Memory B cell (primary cell): ENCODE results near the gene PDCD4.

Source experiments
- ATAC-seq: fragments of 150-1000 bp; cut with Tn5 transposase; 2 replicates; pipeline ENCODE4 v1.10.0; 2021; ENCODE audit warnings: low read depth, mild to moderate bottlenecking, moderate library complexity
- DNase-seq, 2 donors: peaks; one replicate each; pipeline ENCODE4 v3.0.0; 2022; ENCODE audit warnings: low spot score in 2 of 2
- H3K27ac Mint-ChIP-seq: one replicate; pipeline ENCODE4 v1.8.0; 2022; ENCODE audit warnings: mild to moderate bottlenecking, moderate library complexity, mixed read lengths
- H3K27me3 Mint-ChIP-seq: one replicate; pipeline ENCODE4 v1.8.0; 2022; ENCODE audit warnings: mixed read lengths
- H3K36me3 Mint-ChIP-seq: one replicate; pipeline ENCODE4 v1.8.0; 2022; ENCODE audit warnings: mild to moderate bottlenecking, mixed read lengths
- H3K4me1 Mint-ChIP-seq: one replicate; pipeline ENCODE4 v1.8.0; 2022; ENCODE audit warnings: mixed read lengths
- H3K4me3 Mint-ChIP-seq: one replicate; pipeline ENCODE4 v1.8.0; 2022; ENCODE audit warnings: mild to moderate bottlenecking, moderate library complexity, mixed read lengths
- H3K9me3 Mint-ChIP-seq: one replicate; pipeline ENCODE4 v1.8.0; 2022; ENCODE audit warnings: mixed read lengths

Gene PDCD4

DNA sequence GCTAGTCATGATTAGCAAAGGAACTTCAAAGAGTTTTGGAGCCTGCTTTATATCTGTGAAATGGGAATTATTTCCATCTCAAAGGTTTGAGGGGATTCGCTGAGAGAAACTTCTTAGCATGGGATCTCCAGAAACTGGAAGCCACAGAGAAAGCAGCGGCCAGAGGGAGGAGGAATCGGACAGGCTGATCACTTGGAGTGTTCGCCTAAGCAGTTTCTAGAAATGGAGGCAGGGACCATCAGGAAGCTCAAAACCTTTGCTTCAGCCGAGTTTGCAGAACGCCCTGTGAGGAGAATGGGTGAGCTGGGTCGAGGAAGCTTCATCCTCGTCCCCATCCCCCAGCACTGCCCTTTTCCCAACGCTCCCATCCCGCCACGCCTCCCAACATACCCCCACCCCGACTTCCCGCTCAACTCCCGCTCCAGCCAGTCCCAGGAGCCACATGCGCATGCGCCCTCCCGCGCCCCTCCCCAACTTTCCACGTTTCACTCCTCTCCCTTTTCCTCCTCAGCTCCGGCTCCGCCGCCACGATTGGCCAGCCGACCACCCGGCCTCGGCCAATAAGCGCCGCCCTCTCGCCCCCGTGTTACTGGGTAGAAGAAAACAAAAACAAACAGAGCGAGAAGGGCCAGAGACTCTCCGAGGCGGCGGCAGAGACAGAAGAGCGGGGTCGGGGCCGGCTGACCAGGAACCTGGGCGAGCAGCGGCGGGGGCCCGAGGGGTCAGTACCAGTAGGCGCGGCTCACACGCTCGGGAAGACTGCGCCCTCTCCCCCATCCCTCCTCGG is at the start of gene PDCD4:
Gene PDCD4 (plus strand): TSS at position 631 of the 787 bp plus-strand sequence. CDS start 4,100 bp downstream, outside the sequence.
- no peaks in the 10 kb centered on the region for H3K9me3 Mint-ChIP-seq
- ATAC-seq: peak; percentile 69
- H3K36me3 Mint-ChIP-seq: peaks cover 2% of the 10 kb centered on the region
- peak within 1 kb of the TSS; percentile 91 for H3K4me3 Mint-ChIP-seq
- peak within 1 kb of the TSS; percentile 100 for H3K27ac Mint-ChIP-seq
- peak; percentile 85 to 86 for DNase-seq
- no peaks in the 10 kb centered on the region for H3K27me3 Mint-ChIP-seq
- peaks cover 30% of the 10 kb centered on the region for H3K4me1 Mint-ChIP-seq

DNA sequence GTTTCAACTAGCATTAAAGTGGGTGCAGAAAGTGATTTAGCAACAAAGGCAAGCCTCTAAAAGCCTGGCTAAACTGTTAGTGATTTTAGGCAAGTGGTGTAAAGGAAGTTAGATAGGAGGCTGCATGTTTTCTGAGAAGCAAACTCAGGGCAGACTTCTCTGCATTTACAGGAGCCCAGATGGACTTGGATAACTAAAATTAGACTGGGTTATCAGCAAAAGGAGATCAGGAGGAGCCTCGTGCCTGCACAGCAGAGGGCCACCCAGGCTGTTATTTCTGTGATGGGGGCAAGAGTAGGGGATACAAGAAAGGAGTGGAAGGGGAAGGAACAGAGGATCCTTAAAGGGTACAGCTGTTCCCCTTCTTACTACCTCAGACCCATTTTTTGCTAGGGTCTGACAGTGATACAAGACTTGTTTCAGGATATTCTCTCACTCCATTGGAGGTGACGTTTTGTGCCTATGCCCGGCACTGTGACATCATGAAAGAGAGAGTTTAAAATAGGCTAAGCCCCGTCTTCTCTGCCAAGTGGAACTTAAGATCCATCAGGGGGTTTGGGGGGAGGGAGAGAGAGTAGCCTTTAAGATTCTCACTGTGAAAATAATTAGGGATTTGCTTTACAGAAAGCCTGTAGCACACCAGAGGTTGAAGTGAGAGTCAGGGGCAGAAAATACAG is 49.6 kb upstream of the PDCD4 start:
- peaks cover 19% of the 10 kb centered on the region for H3K4me1 Mint-ChIP-seq
- ATAC-seq: no peak
- no peaks in the 10 kb centered on the region for H3K36me3 Mint-ChIP-seq
- peak overlapping the region; percentile 14 for H3K27ac Mint-ChIP-seq
- DNase-seq: no peak
- H3K4me3 Mint-ChIP-seq: no peak overlapping the region
- H3K9me3 Mint-ChIP-seq: no peaks in the 10 kb centered on the region
- H3K27me3 Mint-ChIP-seq: no peaks in the 10 kb centered on the region

DNA sequence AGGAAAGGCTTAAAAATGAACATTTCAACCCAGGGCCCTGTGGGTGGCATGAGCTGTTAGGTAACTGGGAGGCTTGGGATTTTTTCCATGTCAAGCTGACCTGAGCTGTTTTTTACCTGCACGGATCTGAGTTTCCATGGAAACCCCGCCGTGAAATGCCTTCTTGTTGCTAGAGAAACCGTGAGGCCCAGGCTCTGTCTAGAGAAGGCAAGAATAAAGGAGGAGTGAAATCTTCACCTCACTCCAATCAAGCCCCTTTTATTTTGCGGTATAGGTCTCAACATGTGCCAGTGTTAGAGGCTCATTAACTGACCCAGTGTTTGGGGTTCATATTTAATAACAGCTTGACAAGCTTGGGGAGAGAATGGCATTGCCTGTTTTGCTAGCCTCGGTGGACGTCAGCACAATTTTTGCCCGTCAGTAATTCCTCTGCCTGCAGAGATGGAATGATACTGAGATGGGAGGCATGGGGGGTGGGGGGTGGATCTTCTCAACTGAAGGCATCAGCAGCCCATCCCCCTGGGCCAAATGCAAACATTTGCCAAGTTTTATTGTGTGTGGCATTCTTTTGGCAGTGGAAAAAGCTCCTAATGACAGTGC is 48.9 kb upstream of the PDCD4 start:
- H3K4me3 Mint-ChIP-seq: no peak overlapping the region
- no peak for ATAC-seq
- H3K27me3 Mint-ChIP-seq: no peaks in the 10 kb centered on the region
- peak overlapping the region; percentile 14 for H3K27ac Mint-ChIP-seq
- no peak for DNase-seq
- H3K36me3 Mint-ChIP-seq: no peaks in the 10 kb centered on the region
- no peaks in the 10 kb centered on the region for H3K9me3 Mint-ChIP-seq
- H3K4me1 Mint-ChIP-seq: peaks cover 14% of the 10 kb centered on the region

DNA sequence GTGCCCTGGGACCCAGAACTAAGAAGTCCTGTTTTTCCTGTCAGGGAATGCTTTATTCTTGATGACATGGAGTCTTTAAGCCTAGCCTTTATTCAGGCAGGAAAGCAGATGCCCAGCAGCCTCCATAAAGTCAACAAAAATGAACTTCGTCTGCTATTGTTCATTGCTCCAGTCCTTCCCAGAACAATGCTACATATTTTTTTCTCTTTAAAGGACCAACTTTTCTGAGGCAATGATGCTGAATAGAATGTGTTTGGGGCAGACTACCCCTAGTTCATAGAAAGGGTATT is 47.6 kb upstream of the PDCD4 start:
- no peaks in the 10 kb centered on the region for H3K27me3 Mint-ChIP-seq
- DNase-seq: no peak
- no peaks in the 10 kb centered on the region for H3K9me3 Mint-ChIP-seq
- no peak overlapping the region for H3K27ac Mint-ChIP-seq
- no peak for ATAC-seq
- H3K4me3 Mint-ChIP-seq: no peak overlapping the region
- H3K36me3 Mint-ChIP-seq: no peaks in the 10 kb centered on the region
- peaks cover 11% of the 10 kb centered on the region for H3K4me1 Mint-ChIP-seq

DNA sequence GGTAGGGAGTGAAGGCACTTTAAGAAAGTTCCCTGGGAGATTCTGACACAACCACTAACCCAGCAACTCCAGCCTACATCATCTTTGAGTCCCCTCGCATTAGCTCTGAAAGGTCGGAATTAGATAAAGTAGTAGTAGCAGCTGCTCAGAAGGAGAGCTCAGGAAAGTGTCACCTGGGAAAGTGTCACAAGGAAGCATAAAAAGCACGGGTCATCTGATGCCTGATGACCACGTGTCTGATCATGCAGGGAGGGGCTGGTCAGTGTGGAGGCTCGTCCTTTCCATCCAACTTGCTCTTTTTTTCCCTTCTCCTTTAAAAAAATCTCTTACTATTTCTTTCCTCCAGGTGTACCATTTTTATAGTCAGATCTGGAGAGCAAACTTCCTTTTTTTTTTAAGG is 47.1 kb upstream of the PDCD4 start:
- ATAC-seq: no peak
- no peaks in the 10 kb centered on the region for H3K27me3 Mint-ChIP-seq
- no peak overlapping the region for H3K4me3 Mint-ChIP-seq
- no peaks in the 10 kb centered on the region for H3K36me3 Mint-ChIP-seq
- H3K9me3 Mint-ChIP-seq: no peaks in the 10 kb centered on the region
- H3K4me1 Mint-ChIP-seq: peaks cover 11% of the 10 kb centered on the region
- no peak for DNase-seq
- no peak overlapping the region for H3K27ac Mint-ChIP-seq

DNA sequence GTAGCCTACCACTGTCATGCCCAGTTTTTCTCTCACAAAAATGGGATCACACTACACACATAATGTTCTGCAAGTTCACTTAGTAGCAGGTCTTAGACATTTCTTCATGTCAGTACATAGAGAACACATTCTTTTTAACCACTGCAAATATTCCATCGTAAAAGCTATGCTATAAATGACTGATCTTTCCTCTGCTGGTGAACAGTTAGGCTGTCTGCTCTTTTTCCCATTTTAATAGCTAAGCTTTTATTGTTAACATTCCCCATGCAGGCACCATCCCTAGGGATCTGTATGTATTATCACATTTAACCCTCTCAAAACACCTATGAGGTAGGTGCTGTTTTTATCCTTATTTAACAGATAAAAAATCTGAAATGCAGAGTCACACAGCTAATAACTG is 46.2 kb upstream of the PDCD4 start:
- Mint-ChIP-seq H3K27me3 (no peaks in the 10 kb centered on the region), H3K9me3 (no peaks in the 10 kb centered on the region), H3K4me1 (peaks cover 18% of the 10 kb centered on the region), H3K4me3 (no peak overlapping the region), H3K36me3 (no peaks in the 10 kb centered on the region), H3K27ac (no peak overlapping the region)
- ATAC-seq: no peak
- no peak for DNase-seq

DNA sequence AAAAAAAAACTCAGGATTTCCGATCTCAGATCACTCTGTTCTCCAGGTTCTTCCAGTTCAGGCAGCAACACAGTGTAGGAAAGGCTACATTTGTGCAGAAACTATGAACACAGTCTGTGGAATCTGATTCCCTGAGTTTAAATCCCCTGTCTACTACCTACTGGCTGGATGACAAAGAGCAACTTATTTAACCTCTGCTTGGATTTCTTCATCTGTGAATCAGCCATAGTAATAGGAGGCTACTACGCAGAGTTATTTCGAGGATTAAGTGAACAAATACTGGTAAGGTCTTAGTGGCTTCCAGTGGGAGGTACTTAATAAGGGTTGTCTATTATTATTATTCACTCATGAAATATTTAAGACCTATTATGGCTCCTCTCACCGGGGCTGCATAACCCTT is 44.3 kb upstream of the PDCD4 start:
- no peak for DNase-seq
- Mint-ChIP-seq H3K4me3 (no peak overlapping the region), H3K4me1 (peaks cover 20% of the 10 kb centered on the region), H3K27ac (no peak overlapping the region), H3K27me3 (no peaks in the 10 kb centered on the region), H3K9me3 (no peaks in the 10 kb centered on the region), H3K36me3 (no peaks in the 10 kb centered on the region)
- no peak for ATAC-seq

DNA sequence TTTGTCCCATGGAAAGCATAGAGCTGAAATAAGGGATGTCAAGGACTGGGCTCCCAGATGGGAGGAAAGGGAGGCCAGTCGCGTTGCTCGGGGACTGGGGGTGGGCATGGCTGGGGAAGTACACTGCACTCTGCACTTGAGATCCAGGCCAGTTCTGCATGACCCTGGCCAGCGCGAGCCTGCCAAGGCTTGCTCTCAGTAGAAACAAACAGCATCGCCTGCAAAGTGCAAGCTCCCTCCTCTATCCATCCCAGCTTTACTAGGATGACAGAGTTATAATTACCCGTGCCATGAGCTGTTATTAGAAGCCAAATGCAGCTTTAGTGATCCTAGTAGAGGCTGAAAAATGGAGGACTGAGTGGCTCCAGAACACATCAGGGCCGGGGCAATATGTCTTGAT is 43.9 kb upstream of the PDCD4 start:
- ATAC-seq (no peak), DNase-seq (no peak)
- Mint-ChIP-seq H3K36me3 (no peaks in the 10 kb centered on the region), H3K27me3 (no peaks in the 10 kb centered on the region), H3K27ac (no peak overlapping the region), H3K4me3 (no peak overlapping the region), H3K4me1 (peaks cover 20% of the 10 kb centered on the region), H3K9me3 (no peaks in the 10 kb centered on the region)

DNA sequence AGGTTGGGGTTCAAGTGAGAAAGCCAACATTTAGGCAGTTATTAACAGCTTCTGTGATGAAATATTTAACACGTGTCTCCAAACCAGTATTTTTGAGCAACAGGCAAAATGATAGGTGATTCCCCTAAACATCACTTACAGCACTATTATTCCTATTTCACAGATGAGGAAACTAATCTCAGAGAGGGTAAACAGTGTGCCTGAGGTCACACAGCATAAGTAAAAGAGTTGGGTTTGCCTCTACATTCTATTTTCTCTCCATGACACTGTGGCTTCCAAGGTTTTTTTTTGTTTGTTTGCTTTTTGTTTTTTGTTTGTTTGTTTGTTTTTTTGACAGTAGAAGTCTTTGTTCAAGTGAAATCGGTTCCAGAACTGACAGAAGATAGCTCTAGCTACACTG is 43.2 kb upstream of the PDCD4 start:
- no peak for DNase-seq
- Mint-ChIP-seq H3K27ac (no peak overlapping the region), H3K27me3 (no peaks in the 10 kb centered on the region)

DNA sequence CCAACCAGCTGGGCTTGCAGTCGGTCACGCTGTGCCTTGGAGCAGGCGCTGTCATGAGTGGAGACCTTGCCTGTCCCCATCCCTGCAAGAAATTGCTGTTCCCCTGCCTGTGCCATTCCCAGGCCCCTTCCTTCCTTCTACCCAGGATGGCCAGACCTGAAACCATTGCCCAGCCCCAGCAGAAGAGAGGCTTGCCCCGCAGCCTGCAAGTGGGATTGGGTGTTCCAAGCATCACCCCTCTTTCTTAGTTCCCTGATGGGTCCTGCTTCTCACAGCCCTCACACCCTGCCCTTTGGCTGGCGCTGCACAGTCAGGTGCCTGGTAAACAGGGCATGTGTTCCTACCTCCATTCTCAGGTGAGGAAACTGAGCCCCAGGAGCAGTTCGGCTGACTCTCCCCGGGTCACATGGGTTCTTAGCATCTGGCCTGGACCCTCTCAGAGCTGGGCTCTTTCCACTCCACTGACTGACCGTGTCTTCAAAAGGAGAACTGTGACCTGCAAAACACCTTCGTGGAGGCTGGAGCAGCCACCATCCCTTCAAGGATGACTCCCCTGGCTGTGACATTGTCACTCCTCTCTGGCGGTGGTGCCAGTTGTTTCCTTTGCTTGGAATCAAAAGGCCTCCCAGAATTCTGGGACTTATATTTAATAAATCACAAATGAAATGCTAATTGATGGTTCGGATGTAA is 41.9 kb upstream of the PDCD4 start:
- Mint-ChIP-seq H3K36me3 (no peaks in the 10 kb centered on the region), H3K4me3 (no peak overlapping the region), H3K4me1 (peaks cover 17% of the 10 kb centered on the region), H3K27me3 (no peaks in the 10 kb centered on the region), H3K9me3 (no peaks in the 10 kb centered on the region), H3K27ac (peak overlapping the region; percentile 24)
- ATAC-seq: peak; percentile 78
- DNase-seq: no peak

More for the DNA sequence above, 43.2 kb upstream of the PDCD4 start:
- Mint-ChIP-seq H3K36me3 (no peaks in the 10 kb centered on the region), H3K9me3 (no peaks in the 10 kb centered on the region), H3K4me1 (peaks cover 20% of the 10 kb centered on the region), H3K4me3 (no peak overlapping the region)
- no peak for ATAC-seq

DNA sequence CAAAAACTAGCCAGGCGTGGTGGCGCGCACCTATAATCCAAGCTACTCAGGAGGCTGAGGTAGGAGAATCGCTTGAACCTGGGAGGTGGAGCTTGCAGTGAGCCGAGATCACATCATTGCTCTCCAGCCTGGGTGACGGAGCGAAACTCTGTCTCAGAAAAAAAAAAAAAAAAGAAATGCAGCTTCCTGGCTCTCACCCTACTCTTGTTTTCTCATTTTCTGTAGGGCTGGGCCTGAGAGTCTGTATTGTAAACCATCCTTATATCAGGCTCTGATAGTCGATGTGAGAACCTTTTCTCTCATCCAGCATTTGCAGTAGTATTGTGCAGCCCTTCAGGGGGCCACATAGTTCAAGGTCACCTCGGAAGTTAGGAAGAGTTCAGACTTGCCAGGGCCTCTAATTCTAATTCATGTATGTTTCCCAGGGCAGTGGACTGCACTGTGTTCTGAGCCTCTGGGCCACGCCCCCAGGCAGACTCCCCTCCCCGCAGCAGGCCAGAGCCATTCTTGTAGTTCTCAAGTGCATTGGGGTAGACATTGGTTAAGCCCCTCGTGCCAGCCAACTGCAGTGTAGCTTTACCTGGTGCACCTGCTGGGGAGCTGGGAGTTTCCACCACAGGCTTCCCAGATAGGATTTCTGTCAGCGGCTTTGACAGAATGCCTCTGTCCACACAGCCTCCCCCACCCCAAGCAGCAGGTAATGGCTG is 38.3 kb upstream of the PDCD4 start:
- no peaks in the 10 kb centered on the region for H3K27me3 Mint-ChIP-seq
- H3K4me1 Mint-ChIP-seq: peaks cover 23% of the 10 kb centered on the region
- no peaks in the 10 kb centered on the region for H3K9me3 Mint-ChIP-seq
- no peak for ATAC-seq
- no peak for DNase-seq
- H3K27ac Mint-ChIP-seq: no peak overlapping the region
- H3K36me3 Mint-ChIP-seq: no peaks in the 10 kb centered on the region
- no peak overlapping the region for H3K4me3 Mint-ChIP-seq

DNA sequence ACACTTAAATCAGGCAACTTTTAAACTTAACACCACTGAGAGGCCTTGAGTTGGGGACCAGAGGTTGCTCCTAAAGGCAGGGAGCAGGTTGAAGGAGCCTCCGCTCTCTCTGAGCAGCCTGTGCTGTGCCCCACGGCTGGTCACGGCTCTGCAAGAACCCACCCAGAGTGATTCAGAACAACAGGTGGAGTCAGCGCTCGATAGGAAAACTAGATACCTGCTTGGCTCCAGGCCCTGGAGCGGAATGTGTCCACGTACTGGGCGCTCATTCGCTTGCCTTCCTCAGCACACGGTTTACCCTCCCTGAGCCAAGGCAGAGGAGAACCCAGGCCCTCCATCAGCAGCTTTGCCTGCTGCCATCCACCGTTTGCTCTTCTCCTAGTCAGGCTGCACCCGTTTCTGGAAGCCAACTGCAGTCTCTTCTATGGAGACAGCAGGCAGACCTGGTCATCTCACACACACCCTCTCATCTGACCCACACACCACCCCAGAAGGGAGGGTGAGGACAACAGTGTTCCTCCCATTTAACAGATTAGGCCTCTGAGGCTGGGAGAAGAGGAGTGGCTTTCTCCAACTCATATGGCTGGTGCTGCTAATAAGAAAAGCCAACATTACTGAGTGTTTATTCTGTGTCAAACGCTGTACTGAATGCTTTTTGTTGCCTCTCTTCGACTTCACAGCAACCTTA is 37.6 kb upstream of the PDCD4 start:
- DNase-seq: no peak
- no peaks in the 10 kb centered on the region for H3K9me3 Mint-ChIP-seq
- H3K36me3 Mint-ChIP-seq: no peaks in the 10 kb centered on the region
- no peak overlapping the region for H3K4me3 Mint-ChIP-seq
- no peaks in the 10 kb centered on the region for H3K27me3 Mint-ChIP-seq
- no peak for ATAC-seq
- H3K4me1 Mint-ChIP-seq: peaks cover 23% of the 10 kb centered on the region
- H3K27ac Mint-ChIP-seq: no peak overlapping the region

DNA sequence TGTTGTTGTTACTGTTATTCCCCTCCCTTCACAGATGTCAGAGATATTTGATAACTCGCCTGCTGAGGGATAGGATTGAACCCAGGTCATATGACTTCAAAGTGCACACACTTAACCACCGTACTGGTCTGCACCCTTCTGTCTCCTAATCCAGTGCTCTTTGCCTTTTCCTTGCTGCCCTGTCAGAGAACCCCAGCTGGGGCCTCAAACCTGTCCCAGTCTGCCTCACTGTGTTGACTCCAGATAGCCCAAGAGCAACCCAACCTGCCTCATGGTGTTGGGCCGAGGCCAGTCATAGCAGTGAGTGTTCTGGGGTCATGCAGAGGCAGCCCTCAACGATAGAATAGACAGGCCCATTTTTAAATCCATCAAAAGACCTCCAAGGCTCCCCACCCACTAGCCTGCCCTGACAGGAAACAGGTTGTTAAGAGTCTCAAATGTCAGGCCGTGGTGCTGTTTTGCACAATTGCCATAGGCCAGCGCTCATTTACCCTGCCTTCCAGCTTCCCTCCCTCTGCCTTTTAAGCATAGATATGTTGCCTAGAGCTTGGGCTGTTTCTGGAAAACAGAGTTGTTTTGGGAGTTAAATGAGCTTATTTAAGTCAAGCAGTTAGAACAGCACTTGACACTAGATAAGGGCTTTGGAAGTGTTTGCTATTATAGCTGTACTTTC is 37.0 kb upstream of the PDCD4 start:
- no peak for ATAC-seq
- Mint-ChIP-seq H3K4me1 (peaks cover 22% of the 10 kb centered on the region), H3K27me3 (no peaks in the 10 kb centered on the region), H3K9me3 (no peaks in the 10 kb centered on the region), H3K4me3 (no peak overlapping the region), H3K36me3 (no peaks in the 10 kb centered on the region), H3K27ac (no peak overlapping the region)
- DNase-seq: no peak
